Lower leg skin (tissue), 3 donors: ENCODE data around the gene EPS8L2.
"Not testable (repeated sequence)": the region's sequence is repeated elsewhere in the genome, so short reads cannot be mapped to it uniquely, and the experiment has no call there.

ENCODE experiments used
- POLR2A ChIP-seq, 2 donors: fragments of 450-650 bp; IDR thresholded peaks; one replicate each; pipeline ENCODE4 v1.6.1; 2016 to 2017; ENCODE audit warnings: antibody characterized with exemption in 2 of 2, mild to moderate bottlenecking in 1 of 2, moderate library complexity in 1 of 2
- TF ChIP-seq, protein P1 (sequence below), 3 donors: fragments of 450-650 bp; IDR thresholded peaks; one replicate each; pipeline ENCODE4 v1.5.1; 2016; ENCODE audit warnings: antibody characterized with exemption in 3 of 3, mild to moderate bottlenecking in 3 of 3, moderate library complexity in 2 of 3

DNA sequence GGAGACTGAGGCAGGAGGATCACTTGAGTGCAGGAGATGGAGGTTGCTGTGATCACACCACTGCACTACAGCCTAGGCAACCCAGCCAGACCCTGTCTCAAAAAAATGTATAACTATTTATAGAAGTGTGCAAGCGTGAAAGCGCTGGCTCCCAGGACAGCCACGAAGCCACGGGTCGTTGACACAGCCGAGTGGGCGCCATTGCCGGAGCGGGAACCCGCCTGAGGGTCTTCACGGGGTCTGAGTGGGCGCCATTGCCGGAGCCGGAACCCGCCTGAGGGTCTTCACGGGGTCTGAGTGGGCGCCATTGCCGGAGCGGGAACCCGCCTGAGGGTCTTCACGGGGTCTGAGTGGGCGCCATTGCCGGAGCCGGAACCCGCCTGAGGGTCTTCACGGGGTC is 28.5 kb downstream of the EPS8L2 start:
- TF ChIP-seq, protein P1, sequence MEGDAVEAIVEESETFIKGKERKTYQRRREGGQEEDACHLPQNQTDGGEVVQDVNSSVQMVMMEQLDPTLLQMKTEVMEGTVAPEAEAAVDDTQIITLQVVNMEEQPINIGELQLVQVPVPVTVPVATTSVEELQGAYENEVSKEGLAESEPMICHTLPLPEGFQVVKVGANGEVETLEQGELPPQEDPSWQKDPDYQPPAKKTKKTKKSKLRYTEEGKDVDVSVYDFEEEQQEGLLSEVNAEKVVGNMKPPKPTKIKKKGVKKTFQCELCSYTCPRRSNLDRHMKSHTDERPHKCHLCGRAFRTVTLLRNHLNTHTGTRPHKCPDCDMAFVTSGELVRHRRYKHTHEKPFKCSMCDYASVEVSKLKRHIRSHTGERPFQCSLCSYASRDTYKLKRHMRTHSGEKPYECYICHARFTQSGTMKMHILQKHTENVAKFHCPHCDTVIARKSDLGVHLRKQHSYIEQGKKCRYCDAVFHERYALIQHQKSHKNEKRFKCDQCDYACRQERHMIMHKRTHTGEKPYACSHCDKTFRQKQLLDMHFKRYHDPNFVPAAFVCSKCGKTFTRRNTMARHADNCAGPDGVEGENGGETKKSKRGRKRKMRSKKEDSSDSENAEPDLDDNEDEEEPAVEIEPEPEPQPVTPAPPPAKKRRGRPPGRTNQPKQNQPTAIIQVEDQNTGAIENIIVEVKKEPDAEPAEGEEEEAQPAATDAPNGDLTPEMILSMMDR (IDR thresholded peaks at IDR 0.05): not testable (repeated sequence)
- not testable (repeated sequence) for TF ChIP-seq POLR2A (IDR thresholded peaks at IDR 0.05)
